ENCODE measurements around the gene KRT72.

KRT72 gene

GRCh38 chr12:52542157-52542556 lies 59.1 kb downstream of the KRT72 start:
- no peaks in the 10 kb centered on the region for H3K79me2 ChIP-seq (ENCODE audit: low read length)
- H3K27me3 ChIP-seq (replicated peaks; ENCODE audit: insufficient read depth, low read length), result peaks cover 44% of the 10 kb centered on the region
- TF ChIP-seq CTCF (IDR thresholded peaks at IDR 0.05; ENCODE audit: low read length), result no peak
- TF ChIP-seq EZH2 (optimal IDR thresholded peaks at IDR 0.05; ENCODE audit: low read depth, low read length), result no peak
- no peak for TF ChIP-seq EZH2phosphoT487 (IDR thresholded peaks at IDR 0.05; ENCODE audit: low read length)
- H3K9me2 ChIP-seq (replicated peaks; ENCODE audit: insufficient read depth, low read length), result no peaks in the 10 kb centered on the region
- no peak overlapping the region for H2AFZ ChIP-seq (ENCODE audit: low read length)
- H3K4me1 ChIP-seq (ENCODE audit: low read length), result no peaks in the 10 kb centered on the region
- H3K4me2 ChIP-seq (ENCODE audit: low read depth, low read length), result no peak overlapping the region
- H3F3A ChIP-seq (ENCODE audit: insufficient read depth, low read length), result no peaks in the 10 kb centered on the region
- H3K36me3 ChIP-seq (replicated peaks; ENCODE audit: insufficient read depth, low read length), result no peaks in the 10 kb centered on the region
- no peaks in the 10 kb centered on the region for H4K20me1 ChIP-seq (ENCODE audit: insufficient read depth, low read length)
- H3K9ac ChIP-seq (ENCODE audit: low read length), result no peak overlapping the region
- H3K4me3 ChIP-seq (ENCODE audit: low read length), result no peak overlapping the region
- H3K9me3 ChIP-seq (replicated peaks; ENCODE audit: insufficient read depth, low read length), result no peaks in the 10 kb centered on the region
- no peak for DNase-seq
- no peak overlapping the region for H3K27ac ChIP-seq (ENCODE audit: low read length)

GRCh38 chr12:52541709-52542108 lies 59.6 kb downstream of the KRT72 start:
- TF ChIP-seq CTCF (IDR thresholded peaks at IDR 0.05; ENCODE audit: low read length), result no peak
- no peak for TF ChIP-seq EZH2 (optimal IDR thresholded peaks at IDR 0.05; ENCODE audit: low read depth, low read length)
- no peak for TF ChIP-seq EZH2phosphoT487 (IDR thresholded peaks at IDR 0.05; ENCODE audit: low read length)
- H3K36me3 ChIP-seq (replicated peaks; ENCODE audit: insufficient read depth, low read length), result no peaks in the 10 kb centered on the region
- no peaks in the 10 kb centered on the region for H3K9me3 ChIP-seq (replicated peaks; ENCODE audit: insufficient read depth, low read length)
- DNase-seq, result no peak
- no peak overlapping the region for H2AFZ ChIP-seq (ENCODE audit: low read length)
- H3K4me3 ChIP-seq (ENCODE audit: low read length), result no peak overlapping the region
- no peaks in the 10 kb centered on the region for H3K79me2 ChIP-seq (ENCODE audit: low read length)
- H4K20me1 ChIP-seq (ENCODE audit: insufficient read depth, low read length), result no peaks in the 10 kb centered on the region
- H3K4me1 ChIP-seq (ENCODE audit: low read length), result no peaks in the 10 kb centered on the region
- peaks cover 40% of the 10 kb centered on the region for H3K27me3 ChIP-seq (replicated peaks; ENCODE audit: insufficient read depth, low read length)
- H3K9me2 ChIP-seq (replicated peaks; ENCODE audit: insufficient read depth, low read length), result no peaks in the 10 kb centered on the region
- H3K27ac ChIP-seq (ENCODE audit: low read length), result no peak overlapping the region
- no peak overlapping the region for H3K9ac ChIP-seq (ENCODE audit: low read length)
- no peaks in the 10 kb centered on the region for H3F3A ChIP-seq (ENCODE audit: insufficient read depth, low read length)
- H3K4me2 ChIP-seq (ENCODE audit: low read depth, low read length), result no peak overlapping the region

- Histone ChIP-seq H3K27ac (ENCODE audit: low read length) (no peak overlapping the region), H3K27me3 (replicated peaks; ENCODE audit: insufficient read depth, low read length) (peaks cover 29% of the 10 kb centered on the region), H4K20me1 (ENCODE audit: insufficient read depth, low read length) (no peaks in the 10 kb centered on the region), H3K4me3 (ENCODE audit: low read length) (no peak overlapping the region), H3F3A (ENCODE audit: insufficient read depth, low read length) (no peaks in the 10 kb centered on the region), H3K36me3 (replicated peaks; ENCODE audit: insufficient read depth, low read length) (no peaks in the 10 kb centered on the region), H3K9me3 (replicated peaks; ENCODE audit: insufficient read depth, low read length) (no peaks in the 10 kb centered on the region), H3K9me2 (replicated peaks; ENCODE audit: insufficient read depth, low read length) (no peaks in the 10 kb centered on the region), H3K79me2 (ENCODE audit: low read length) (no peaks in the 10 kb centered on the region), H3K9ac (ENCODE audit: low read length) (no peak overlapping the region), H3K4me1 (ENCODE audit: low read length) (no peaks in the 10 kb centered on the region), H2AFZ (ENCODE audit: low read length) (no peak overlapping the region), H3K4me2 (ENCODE audit: low read depth, low read length) (no peak overlapping the region)
- no peak for DNase-seq
- TF ChIP-seq EZH2 (optimal IDR thresholded peaks at IDR 0.05; ENCODE audit: low read depth, low read length), result no peak
- TF ChIP-seq EZH2phosphoT487 (IDR thresholded peaks at IDR 0.05; ENCODE audit: low read length), result no peak
- TF ChIP-seq CTCF (IDR thresholded peaks at IDR 0.05; ENCODE audit: low read length), result no peak
Measured at GRCh38 chr12:52540531-52540930, 60.7 kb downstream of the KRT72 start.

All from MM.1S (cell line).